Islet of Langerhans (tissue), 1 donor: Measurements from ENCODE around the gene ZNF177.
"Not testable (repeated sequence)": the region's sequence is repeated elsewhere in the genome, so short reads cannot be mapped to it uniquely, and the experiment has no call there.

Source experiments
- FAIRE-seq: peaks from one replicate; lab custom pipeline; 2011; peaks lifted over from hg19 to GRCh38; lab: Jason Lieb, UNC

The ZNF177 gene

GRCh38 chr19:9362905-9363304, at the start of gene ZNF177:
Gene ZNF177, plus strand, starts transcription at chr19:9363013. Its CDS starts 15,299 bp downstream, at chr19:9378312.
- FAIRE-seq: no peak

GRCh38 chr19:9313756-9314155, 49.1 kb upstream of the ZNF177 start:
- no peak for FAIRE-seq

- no peak for FAIRE-seq
Observed at GRCh38 chr19:9321338-9321737, 41.5 kb upstream of the ZNF177 start.

- FAIRE-seq: not testable (repeated sequence)
Observed at GRCh38 chr19:9321756-9322155, 41.1 kb upstream of the ZNF177 start.

GRCh38 chr19:9322201-9322600, 40.6 kb upstream of the ZNF177 start:
- not testable (repeated sequence) for FAIRE-seq

- FAIRE-seq: peak; percentile 58
Observed at GRCh38 chr19:9323557-9323918, 39.3 kb upstream of the ZNF177 start.

- no peak for FAIRE-seq
Observed at GRCh38 chr19:9323919-9324583, 38.8 kb upstream of the ZNF177 start, which contains the start of gene ZNF559. Gene ZNF559, plus strand, starts transcription at chr19:9324179. Its CDS starts 14,371 bp downstream, at chr19:9338550.

GRCh38 chr19:9324584-9324962, 38.2 kb upstream of the ZNF177 start:
- no peak for FAIRE-seq

- no peak for FAIRE-seq
Observed at GRCh38 chr19:9329999-9330398, 32.8 kb upstream of the ZNF177 start.

GRCh38 chr19:9342610-9343304, 20.1 kb upstream of the ZNF177 start:
- no peak for FAIRE-seq

- FAIRE-seq: no peak
Observed at GRCh38 chr19:9345005-9345404, 17.8 kb upstream of the ZNF177 start.

- FAIRE-seq: no peak
Observed at GRCh38 chr19:9348253-9348652, 14.6 kb upstream of the ZNF177 start.

GRCh38 chr19:9348671-9349070, 14.1 kb upstream of the ZNF177 start:
- no peak for FAIRE-seq

GRCh38 chr19:9352505-9352904, 10.3 kb upstream of the ZNF177 start:
- FAIRE-seq: no peak

- FAIRE-seq: no peak
Observed at GRCh38 chr19:9353011-9353410, 9.8 kb upstream of the ZNF177 start.

GRCh38 chr19:9354651-9355050, 8.2 kb upstream of the ZNF177 start:
- no peak for FAIRE-seq

GRCh38 chr19:9370738-9371619, 8.2 kb downstream of the ZNF177 start:
- FAIRE-seq: no peak

- FAIRE-seq: no peak
Observed at GRCh38 chr19:9381361-9381785, 18.6 kb downstream of the ZNF177 start.

- FAIRE-seq: no peak
Observed at GRCh38 chr19:9406798-9407352, 44.1 kb downstream of the ZNF177 start.

- FAIRE-seq: no peak
Observed at GRCh38 chr19:9407827-9408226, 45.0 kb downstream of the ZNF177 start.

GRCh38 chr19:9413240-9413954, 50.6 kb downstream of the ZNF177 start:
- FAIRE-seq: no peak

GRCh38 chr19:9427941-9428340, 65.1 kb downstream of the ZNF177 start:
- FAIRE-seq: no peak
